ENCODE data around the gene CIB4.

The CIB4 gene

GRCh38 chr2:26621469-26622199, 19.5 kb downstream of the CIB4 start:
- no peak for DNase-seq (ENCODE audit: low read depth)

GRCh38 chr2:26620031-26620605, 21.0 kb downstream of the CIB4 start:
- DNase-seq (ENCODE audit: low read depth), result no peak

- DNase-seq (ENCODE audit: low read depth), result no peak
These were observed 21.6 kb downstream of the CIB4 start for GRCh38 chr2:26619521-26619951.

- DNase-seq (ENCODE audit: low read depth), result no peak
These were observed 22.1 kb downstream of the CIB4 start for GRCh38 chr2:26619096-26619495.

- no peak for DNase-seq (ENCODE audit: low read depth)
These were observed 22.6 kb downstream of the CIB4 start for GRCh38 chr2:26618611-26619010.

GRCh38 chr2:26617588-26618083, 23.5 kb downstream of the CIB4 start:
- DNase-seq (ENCODE audit: low read depth), result no peak

- DNase-seq (ENCODE audit: low read depth), result no peak
These were observed 24.2 kb downstream of the CIB4 start for GRCh38 chr2:26616706-26617587.

- no peak for DNase-seq (ENCODE audit: low read depth)
These were observed 25.1 kb downstream of the CIB4 start for GRCh38 chr2:26615860-26616705.

- no peak for DNase-seq (ENCODE audit: low read depth)
These were observed 25.8 kb downstream of the CIB4 start for GRCh38 chr2:26615336-26615859.

- DNase-seq (ENCODE audit: low read depth), result no peak
These were observed 26.7 kb downstream of the CIB4 start for GRCh38 chr2:26614216-26615138.

GRCh38 chr2:26613241-26614215, 27.6 kb downstream of the CIB4 start:
- no peak for DNase-seq (ENCODE audit: low read depth)

- DNase-seq (ENCODE audit: low read depth), result no peak
These were observed 28.5 kb downstream of the CIB4 start for GRCh38 chr2:26612522-26613240.

GRCh38 chr2:26612034-26612433, 29.1 kb downstream of the CIB4 start:
- no peak for DNase-seq (ENCODE audit: low read depth)

- no peak for DNase-seq (ENCODE audit: low read depth)
These were observed 30.4 kb downstream of the CIB4 start for GRCh38 chr2:26610504-26611335.

GRCh38 chr2:26609839-26610277, 31.3 kb downstream of the CIB4 start:
- DNase-seq (ENCODE audit: low read depth), result no peak

- DNase-seq (ENCODE audit: low read depth), result no peak
These were observed 31.9 kb downstream of the CIB4 start for GRCh38 chr2:26609205-26609631.

GRCh38 chr2:26608557-26608956, 32.6 kb downstream of the CIB4 start:
- DNase-seq (ENCODE audit: low read depth), result no peak
